Skeletal muscle cell (primary cell): ENCODE data around the gene PSMF1.
A peak's percentile ranks its signal among the peaks of the same experiment; 100 is the strongest.
"Not testable (repeated sequence)": the region's sequence is repeated elsewhere in the genome, so short reads cannot be mapped to it uniquely, and the experiment has no call there.

ENCODE experiments used
- DNase-seq: peaks from one replicate; pipeline ENCODE4 v3.0.0-alpha.2; 2010; ENCODE audit warnings: low read depth
- H3K4me3 ChIP-seq: 2 replicates; pipeline ENCODE4 v1.5.1; 2011; ENCODE audit warnings: low read depth, mild to moderate bottlenecking, control low read depth, low read length, moderate library complexity

The PSMF1 gene

GRCh38 chr20:1206366-1207148, 88.2 kb downstream of the PSMF1 start:
- no peak overlapping the region for H3K4me3 ChIP-seq
- DNase-seq, result no peak

DNA sequence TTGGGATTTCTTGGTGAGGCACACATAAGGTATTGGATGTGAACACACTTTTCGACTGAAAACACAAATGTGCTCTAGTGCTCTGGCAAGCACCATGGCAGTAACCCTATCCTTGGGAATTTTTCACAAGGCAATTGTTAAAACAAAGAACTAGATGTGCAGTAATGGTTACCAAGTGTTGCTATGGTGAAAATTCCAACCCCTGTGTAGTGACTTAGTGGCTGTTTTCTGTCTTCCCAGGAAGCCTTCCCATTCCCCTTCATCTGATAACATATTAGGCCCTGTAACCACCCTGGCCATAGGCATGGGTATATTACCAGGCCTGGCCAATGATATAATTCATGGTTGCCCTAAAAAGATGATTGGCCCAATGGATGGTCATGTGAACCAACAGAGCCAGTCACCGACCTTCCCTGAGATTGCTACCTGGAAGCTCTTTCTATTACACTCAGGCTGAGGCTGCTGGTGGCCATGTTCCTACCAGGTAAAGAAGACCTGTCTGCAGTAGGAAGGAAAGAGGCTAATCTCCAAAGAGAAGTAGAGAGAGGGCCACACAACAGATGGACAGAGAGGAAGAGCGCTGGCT, 89.0 kb downstream of the PSMF1 start:
- H3K4me3 ChIP-seq, result no peak overlapping the region
- no peak for DNase-seq

GRCh38 chr20:1209447-1210387, 91.3 kb downstream of the PSMF1 start:
- no peak overlapping the region for H3K4me3 ChIP-seq
- DNase-seq, result no peak

DNA sequence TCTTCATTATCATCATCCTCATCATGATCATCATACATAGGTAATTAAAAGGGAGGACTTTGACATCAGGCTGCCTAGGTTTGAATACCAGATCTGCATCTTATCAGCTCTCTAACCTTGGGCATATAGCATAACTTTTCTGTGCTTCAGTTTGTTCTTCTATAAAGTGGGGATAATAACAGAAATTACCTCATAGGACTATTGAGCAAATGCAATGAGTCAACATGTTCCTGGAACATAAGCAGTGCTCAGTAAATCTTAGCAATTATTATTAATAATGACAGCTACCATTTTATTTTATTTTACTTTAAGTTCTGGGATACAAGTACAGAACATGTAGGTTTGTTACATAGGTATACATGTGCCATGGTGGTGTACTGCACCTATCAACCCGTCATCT, 92.1 kb downstream of the PSMF1 start:
- DNase-seq, result no peak
- no peak overlapping the region for H3K4me3 ChIP-seq

DNA sequence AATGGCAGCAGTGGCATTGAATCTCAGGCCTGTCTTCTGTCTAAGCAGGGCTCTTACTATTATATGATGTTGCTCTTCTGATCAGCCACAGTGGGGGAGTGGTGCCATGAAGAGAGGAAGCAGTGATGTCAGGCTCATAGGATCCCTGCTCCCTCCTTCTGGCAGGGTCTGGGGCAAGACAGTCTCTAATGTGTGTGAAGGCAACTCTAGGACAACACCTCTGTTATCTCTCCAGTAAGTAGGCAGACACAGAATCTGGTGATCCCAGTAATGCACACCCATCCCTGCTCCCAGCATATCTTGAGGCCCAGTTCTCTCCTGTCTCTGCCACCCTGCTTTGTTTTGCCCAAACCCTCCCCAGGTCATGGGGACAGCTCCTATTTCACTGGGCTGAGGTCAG, 93.6 kb downstream of the PSMF1 start:
- DNase-seq, result no peak

GRCh38 chr20:1212607-1213396, 94.4 kb downstream of the PSMF1 start:
- peak; percentile 25 for DNase-seq

More for the DNA sequence above, 93.6 kb downstream of the PSMF1 start:
- no peak overlapping the region for H3K4me3 ChIP-seq

GRCh38 chr20:1214838-1215261, 96.4 kb downstream of the PSMF1 start:
- DNase-seq, result no peak
- no peak overlapping the region for H3K4me3 ChIP-seq

More at GRCh38 chr20:1212607-1213396, 94.4 kb downstream of the PSMF1 start:
- H3K4me3 ChIP-seq, result no peak overlapping the region

GRCh38 chr20:1215386-1216170, 97.2 kb downstream of the PSMF1 start:
- peak; percentile 16 for DNase-seq
- H3K4me3 ChIP-seq, result no peak overlapping the region

GRCh38 chr20:1216527-1217427, 98.4 kb downstream of the PSMF1 start:
- not testable (repeated sequence) for DNase-seq, H3K4me3 ChIP-seq
